HL-60 (cell line): ENCODE data around the gene LIMK2.

Source experiments
- DNase-seq, 2 experiments: peaks; one replicate each; pipeline ENCODE4 v3.0.0-alpha.2; 2010 to 2020; ENCODE audit warnings: low read depth in 1 of 2, low spot score in 1 of 2
- H3K27ac ChIP-seq: fragments of 250-450 bp; sonication (Bioruptor Pico); replicated peaks from 2 replicates; pipeline ENCODE4 v1.5.1; 2020; ENCODE audit warnings: mild to moderate bottlenecking, moderate library complexity
- H3K27me3 ChIP-seq: fragments of 250-450 bp; sonication (Bioruptor Pico); 2 replicates; pipeline ENCODE4 v1.5.1; 2021; ENCODE audit warnings: mild to moderate bottlenecking, moderate library complexity; ENCODE audit not compliant: insufficient read depth, poor library complexity, severe bottlenecking
- H3K4me3 ChIP-seq: replicated peaks from 2 replicates; pipeline ENCODE4 v1.5.1; 2011; ENCODE audit warnings: mild to moderate bottlenecking, control low read depth, low read length; ENCODE audit not compliant: insufficient read depth
- CTCF ChIP-seq: IDR thresholded peaks from one replicate; pipeline ENCODE4 v1.5.1; 2011; ENCODE audit warnings: low read length, control low read depth, inconsistent platforms; ENCODE audit not compliant: insufficient read depth
- GABPA ChIP-seq: IDR thresholded peaks from 2 replicates; pipeline ENCODE4 v1.6.1; 2012; ENCODE audit warnings: low read depth
- POLR2AphosphoS5 ChIP-seq: IDR thresholded peaks from 2 replicates; pipeline ENCODE4 v1.6.1; 2012; ENCODE audit warnings: low read depth
- REST ChIP-seq: IDR thresholded peaks from 2 replicates; pipeline ENCODE4 v1.6.1; 2012; ENCODE audit warnings: low read depth; ENCODE audit not compliant: insufficient replicate concordance
- SPI1 ChIP-seq: IDR thresholded peaks from 2 replicates; pipeline ENCODE4 v1.6.1; 2012; ENCODE audit warnings: low read depth, mild to moderate bottlenecking, borderline replicate concordance

The LIMK2 gene

DNA sequence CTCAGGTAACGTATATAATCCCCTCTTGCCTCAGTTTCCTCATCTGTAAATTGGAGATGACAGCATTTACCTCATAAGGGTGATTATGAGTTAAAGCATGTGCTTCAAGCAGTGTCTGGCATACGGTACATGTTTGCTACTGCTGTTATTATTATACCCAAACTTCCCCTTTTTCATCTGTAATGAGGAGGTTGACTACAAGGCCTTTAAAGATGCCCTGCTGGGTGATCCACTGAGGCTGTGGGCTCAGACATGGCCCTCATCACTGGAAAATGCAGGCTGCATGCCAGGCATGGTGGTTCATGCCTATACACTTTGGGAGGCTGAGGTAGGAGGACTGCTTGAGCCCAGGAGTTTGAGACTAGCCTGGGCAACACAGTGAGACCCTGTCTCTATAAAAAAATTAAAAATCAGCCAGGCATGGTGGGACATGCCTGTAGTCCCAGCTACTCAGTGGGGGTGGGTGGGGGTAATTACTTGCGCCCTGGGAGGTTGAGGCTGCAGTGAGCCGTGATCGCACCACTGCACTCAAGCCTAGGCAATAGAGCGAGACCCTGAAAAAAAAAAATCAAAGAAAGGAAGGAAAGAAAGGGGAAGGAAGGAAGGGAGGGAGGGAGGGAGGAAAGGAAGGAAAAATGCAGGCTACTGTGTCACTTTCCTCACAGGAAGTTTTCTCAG, 75.9 kb downstream of the LIMK2 start:
- Histone ChIP-seq H3K27ac (no peak overlapping the region), H3K27me3 (no peaks in the 10 kb centered on the region), H3K4me3 (no peak overlapping the region)
- no peak for TF ChIP-seq POLR2AphosphoS5
- TF ChIP-seq SPI1, result no peak
- TF ChIP-seq CTCF, result no peak
- no peak for TF ChIP-seq GABPA
- TF ChIP-seq REST, result no peak
- DNase-seq, result no peak

DNA sequence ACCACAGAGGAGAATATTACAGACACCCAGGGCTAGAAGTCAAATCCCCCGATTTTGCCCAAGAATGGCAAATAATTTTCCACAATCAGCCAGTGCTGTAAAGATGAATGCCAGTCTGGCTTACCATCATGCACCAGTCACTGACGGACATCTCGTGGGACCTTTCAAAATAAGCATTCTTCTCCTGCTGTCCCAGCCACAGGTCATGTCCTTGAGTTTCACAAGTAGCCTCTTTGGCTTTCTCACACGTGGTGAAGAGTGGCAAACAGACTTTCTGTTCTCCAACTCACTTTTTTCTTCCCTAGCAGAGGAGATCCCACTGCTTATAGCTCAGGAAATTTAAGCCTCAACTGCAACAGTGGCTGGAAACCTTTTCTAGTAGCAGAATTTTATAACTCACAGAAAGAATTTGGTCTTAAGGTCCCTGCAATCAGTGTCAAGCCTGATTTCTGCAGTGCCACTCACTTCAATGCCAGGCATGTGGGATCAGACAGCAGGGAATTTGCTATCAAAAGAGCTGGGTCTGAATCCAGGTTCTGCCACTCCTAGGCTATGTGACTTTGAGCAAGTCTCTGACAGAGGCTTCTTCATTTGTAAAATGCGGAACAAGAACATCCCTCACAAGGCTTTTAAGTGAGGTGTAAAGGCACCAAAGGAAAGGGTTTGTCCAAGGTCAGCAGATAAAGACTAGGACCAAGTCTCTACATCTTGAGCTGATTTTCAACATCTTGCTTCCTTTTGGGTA, 76.6 kb downstream of the LIMK2 start:
- peak overlapping the region; percentile 38; the same call in 1 of the 2 replicates for H3K27ac ChIP-seq
- peak in 1 of 2 experiments; percentile 48 for DNase-seq
- H3K4me3 ChIP-seq, result no peak overlapping the region
- no peaks in the 10 kb centered on the region for H3K27me3 ChIP-seq
- peak; percentile 51; the same call in 1 of the 2 replicates for TF ChIP-seq SPI1
- no peak for TF ChIP-seq REST

DNA sequence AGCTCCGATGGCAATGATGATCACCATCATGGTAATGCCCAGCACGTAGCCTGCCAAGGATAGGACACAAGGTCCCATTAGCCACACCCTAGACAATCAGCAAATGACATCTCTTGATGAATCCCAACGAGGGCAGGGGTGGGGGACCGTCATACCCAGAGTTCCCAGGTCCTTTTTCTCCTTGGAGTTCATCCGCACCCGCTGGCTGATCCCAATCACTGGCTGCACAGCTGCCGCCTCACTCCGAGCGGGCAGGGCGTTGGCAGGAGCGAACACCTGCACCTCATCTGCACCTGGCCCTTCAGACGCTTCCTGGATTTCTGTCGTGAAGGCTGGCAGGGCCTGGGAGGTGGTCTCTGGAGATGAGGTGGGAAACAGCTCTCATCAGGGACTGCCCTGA, 77.2 kb downstream of the LIMK2 start:
- no peak for DNase-seq

DNA sequence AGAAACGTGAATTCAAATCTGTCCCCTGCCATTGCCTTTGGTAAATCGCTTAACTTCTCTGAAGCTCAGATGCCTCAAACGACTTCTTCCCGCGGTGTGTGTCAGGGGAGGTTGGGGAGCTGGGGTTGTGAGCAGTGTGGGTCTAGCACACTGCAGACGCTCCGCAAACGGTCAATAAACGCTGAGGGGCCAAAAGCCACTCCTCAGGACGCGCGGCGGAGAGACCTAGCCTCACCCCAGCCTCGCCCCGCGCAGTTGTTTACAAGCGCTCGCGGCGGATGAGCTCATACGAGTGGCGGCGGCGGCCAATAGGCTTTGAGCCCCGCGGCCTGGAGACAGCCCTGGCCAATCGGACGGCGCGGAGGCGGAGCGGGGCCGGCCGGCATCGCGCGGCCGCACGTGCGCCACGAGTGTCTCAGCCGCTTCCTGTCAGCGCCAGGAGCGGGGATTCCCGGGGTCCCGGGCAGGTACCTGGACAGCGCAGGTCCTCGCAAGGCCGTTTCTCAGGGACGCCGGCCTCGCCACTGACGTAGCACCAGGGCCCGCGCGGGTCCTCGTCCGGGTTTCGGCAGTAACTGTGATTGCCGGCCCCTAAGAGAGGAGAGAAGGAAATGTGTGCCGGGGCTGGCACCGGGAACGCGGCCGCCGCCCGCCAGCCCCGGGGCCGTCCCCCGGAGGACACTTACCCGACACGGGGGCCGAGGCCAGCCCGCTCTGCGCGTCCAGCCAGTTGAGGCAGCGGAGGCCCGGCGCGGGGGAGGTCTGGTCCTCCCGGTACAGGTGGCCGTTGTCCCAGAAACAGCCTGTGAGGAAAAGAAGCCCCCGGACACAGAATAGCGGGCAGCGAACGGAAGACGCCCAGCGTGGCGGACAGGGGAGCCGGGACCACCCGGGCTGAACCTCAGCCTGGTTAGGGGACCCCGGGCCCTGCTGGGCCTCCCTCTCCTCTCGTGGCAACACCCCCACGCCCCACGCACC, 78.7 kb downstream of the LIMK2 start:
- no peak for TF ChIP-seq CTCF
- TF ChIP-seq POLR2AphosphoS5, result 0 out of 2 replicates have a peak, but pooled peaks have one; percentile 25

More for the DNA sequence above, 77.2 kb downstream of the LIMK2 start:
- no peaks in the 10 kb centered on the region for H3K27me3 ChIP-seq
- no peak overlapping the region for H3K27ac ChIP-seq
- H3K4me3 ChIP-seq, result no peak overlapping the region
- no peak for TF ChIP-seq SPI1
- no peak for TF ChIP-seq POLR2AphosphoS5

More for the DNA sequence above, 78.7 kb downstream of the LIMK2 start:
- Histone ChIP-seq H3K4me3 (peak overlapping the region; percentile 74), H3K27me3 (no peaks in the 10 kb centered on the region), H3K27ac (peak overlapping the region; percentile 63)
- DNase-seq, result peak; percentile 83 to 91
